Transverse colon (tissue), 3 donors: ENCODE measurements around the gene CNTNAP2.

Experiments used
- CTCF ChIP-seq, 5 experiments: fragments of 200-600 bp in 3 of 5; fragments of 450-650 bp in 2 of 5; sonication (generic) in 3 of 5; IDR thresholded peaks; 1 replicate in 2 of 5; 2 replicates in 3 of 5; pipeline ENCODE4 v1.5.1; 2016 to 2017; ENCODE audit warnings: antibody characterized with exemption in 5 of 5, inconsistent platforms in 3 of 5, mild to moderate bottlenecking in 2 of 5, moderate library complexity in 1 of 5
- POLR2A ChIP-seq: fragments of 450-650 bp; IDR thresholded peaks from one replicate; pipeline ENCODE4 v1.6.1; 2016; ENCODE audit warnings: antibody characterized with exemption, mild to moderate bottlenecking, moderate library complexity

DNA sequence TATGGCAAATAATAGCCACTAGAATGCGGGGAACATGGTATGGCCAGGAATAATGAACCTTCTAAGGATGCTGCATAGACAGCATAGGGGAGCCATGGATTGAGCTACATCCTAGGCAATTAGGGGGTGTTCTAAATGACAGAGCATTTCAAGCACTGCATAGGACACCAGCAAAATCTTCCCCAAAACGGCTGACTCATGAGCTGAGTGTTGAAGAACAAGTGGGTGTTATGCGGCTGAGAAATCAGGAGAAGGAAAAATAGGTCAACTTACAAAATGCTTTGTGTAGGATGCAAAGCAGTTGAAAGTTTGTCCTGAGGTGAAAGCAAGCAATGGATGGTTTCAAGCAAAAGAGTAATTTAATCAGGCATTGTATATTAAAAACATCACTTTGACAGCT is 1450.4 kb downstream of the CNTNAP2 start:
- TF ChIP-seq CTCF (IDR thresholded peaks at IDR 0.05) (no peak), POLR2A (no peak)
